H1 (cell line): ENCODE results near the gene VIPR2.

Source experiments
- CHD2 ChIP-seq: IDR thresholded peaks from 2 replicates; pipeline ENCODE4 v1.6.1; 2012; ENCODE audit warnings: low read length, improper control_type of control experiment
- CTCF ChIP-seq, 3 experiments: IDR thresholded peaks; 1 replicate in 2 of 3; 2 replicates in 1 of 3; pipeline versions ENCODE4 v1.5.1 to v1.6.1; 2011; ENCODE audit warnings: low read length in 3 of 3, mild to moderate bottlenecking in 3 of 3, inconsistent platforms in 2 of 3, low read depth in 1 of 3, moderate library complexity in 1 of 3; ENCODE audit not compliant: insufficient read depth in 1 of 3; ENCODE audit errors: control extremely low read depth in 1 of 3
- EP300 ChIP-seq, 2 experiments: IDR thresholded peaks; 1 replicate in 1 of 2; 2 replicates in 1 of 2; pipeline ENCODE4 v1.6.1; 2011 to 2012; ENCODE audit warnings: low read depth in 2 of 2, low read length in 2 of 2, mild to moderate bottlenecking in 2 of 2, borderline replicate concordance in 1 of 2, inconsistent platforms in 1 of 2, moderate library complexity in 1 of 2
- EZH2 ChIP-seq: fragments of 200-600 bp; sonication (generic); IDR thresholded peaks from 2 replicates; pipeline ENCODE4 v1.7.1; 2012; ENCODE audit warnings: low read depth, mild to moderate bottlenecking, moderate library complexity, low read length, inconsistent platforms; ENCODE audit not compliant: severe bottlenecking
- JUN ChIP-seq: IDR thresholded peaks from 2 replicates; pipeline ENCODE4 v1.6.1; 2011; ENCODE audit warnings: low read depth, mild to moderate bottlenecking, improper control_type of control experiment, low read length
- POLR2A ChIP-seq, 2 experiments: IDR thresholded peaks; 1 replicate in 1 of 2; 2 replicates in 1 of 2; pipeline ENCODE4 v1.6.1; 2011; ENCODE audit warnings: low read depth in 2 of 2, low read length in 2 of 2, mild to moderate bottlenecking in 2 of 2; ENCODE audit errors: control extremely low read depth in 1 of 2
- POU5F1 ChIP-seq: IDR thresholded peaks from 2 replicates; pipeline ENCODE4 v1.6.1; 2011; ENCODE audit warnings: low read depth, mild to moderate bottlenecking, low read length, moderate library complexity
- SIN3A ChIP-seq, 2 experiments: IDR thresholded peaks in 1 of 2; conservative IDR thresholded peaks in 1 of 2; 2 replicates each; pipeline ENCODE4 v1.6.1; 2011 to 2012; ENCODE audit warnings: low read length in 2 of 2, improper control_type of control experiment in 1 of 2, low read depth in 1 of 2, mild to moderate bottlenecking in 1 of 2
- TAF1 ChIP-seq: IDR thresholded peaks from 2 replicates; pipeline ENCODE4 v1.6.1; 2011; ENCODE audit warnings: mild to moderate bottlenecking, low read depth, low read length
- TCF12 ChIP-seq: IDR thresholded peaks from 2 replicates; pipeline ENCODE4 v1.6.1; 2011; ENCODE audit warnings: low read depth, mild to moderate bottlenecking, low read length
- USF2 ChIP-seq: IDR thresholded peaks from 2 replicates; pipeline ENCODE4 v1.6.1; 2011; ENCODE audit warnings: low read length, improper control_type of control experiment

GRCh38 chr7:159022238-159022993, 122.3 kb downstream of the VIPR2 start:
- no peak for TF ChIP-seq POLR2A (IDR thresholded peaks at IDR 0.05; ENCODE audit: control extremely low read depth in 1 of 2, low read depth in 2 of 2, low read length in 2 of 2)
- TF ChIP-seq CTCF (IDR thresholded peaks at IDR 0.05; ENCODE audit: control extremely low read depth in 1 of 3, insufficient read depth in 1 of 3, low read depth in 1 of 3, low read length in 3 of 3) = no peak
- TF ChIP-seq CHD2 = no peak
- TF ChIP-seq POU5F1 = no peak
- TF ChIP-seq TCF12 = no peak
- no peak for TF ChIP-seq EZH2
- TF ChIP-seq JUN = no peak
- no peak for TF ChIP-seq EP300 (IDR thresholded peaks at IDR 0.05; ENCODE audit: borderline replicate concordance in 1 of 2, low read depth in 2 of 2, low read length in 2 of 2)
- TF ChIP-seq USF2 = no peak
- TF ChIP-seq SIN3A (conservative IDR thresholded peaks at IDR 0.05 in 1 of 2, IDR thresholded peaks at IDR 0.05 in 1 of 2; ENCODE audit: low read depth in 1 of 2, low read length in 2 of 2) = no peak
- TF ChIP-seq TAF1 = no peak
